ENCODE measurements around the gene RPS6KA2. TPM values are rescaled to one million over a fixed set of nuclear protein-coding genes. Genes with fewer than 3 reads are reported as not detected.

The RPS6KA2 gene
- total RNA-seq, 1 experiment from 2014 or later = 12.3 TPM

- Histone ChIP-seq H2AK5ac (ENCODE audit: insufficient read length, low read length) (no peak overlapping the region), H4K5ac (ENCODE audit: insufficient read length, low read depth, low read length) (no peak overlapping the region), H2BK120ac (ENCODE audit: low read depth, low read length, poor library complexity, severe bottlenecking) (no peak overlapping the region), H3K4me2 (ENCODE audit: insufficient read depth, insufficient read length, low read length) (no peak overlapping the region), H2BK5ac (ENCODE audit: insufficient read length, low read length) (no peak overlapping the region), H3K56ac (ENCODE audit: insufficient read length, low read depth, low read length) (no peak overlapping the region), H3K9ac (ENCODE audit: extremely low read depth, insufficient read length, low read length) (no peak overlapping the region), H3K27ac (ENCODE audit: insufficient read length, low read depth, low read length) (no peak overlapping the region), H2AFZ (ENCODE audit: low read length) (no peak overlapping the region), H3K14ac (ENCODE audit: insufficient read depth, low read length) (no peak overlapping the region; the same call in 1 of the 2 replicates), H3K4ac (ENCODE audit: low read depth, low read length) (no peak overlapping the region), H3K18ac (ENCODE audit: insufficient read length, low read depth, low read length) (no peak overlapping the region), H3K9me3 (ENCODE audit: control insufficient read depth, low read depth, low read length) (no peaks in the 10 kb centered on the region), H4K20me1 (ENCODE audit: control insufficient read depth, insufficient read depth, insufficient read length) (no peaks in the 10 kb centered on the region), H3K23ac (ENCODE audit: insufficient read length, low read depth, low read length) (no peak overlapping the region), H3K79me1 (ENCODE audit: insufficient read depth, low read depth, low read length, poor library complexity, severe bottlenecking) (peaks cover 2% of the 10 kb centered on the region), H3T11ph (ENCODE audit: low read length) (no peak overlapping the region), H4K91ac (ENCODE audit: insufficient read length, low read depth, low read length) (no peak overlapping the region), H2BK20ac (ENCODE audit: low read depth, low read length, poor library complexity, severe bottlenecking) (no peak overlapping the region), H3K79me2 (ENCODE audit: insufficient read depth, low read length) (0 out of 2 replicates have a peak, but pooled peaks cover 2% of the 10 kb centered on the region), H3K4me1 (ENCODE audit: insufficient read depth, low read length) (no peaks in the 10 kb centered on the region), H2BK12ac (ENCODE audit: insufficient read length, low read depth, low read length) (no peak overlapping the region), H2BK15ac (ENCODE audit: low read depth, low read length) (no peak overlapping the region), H3K27me3 (ENCODE audit: insufficient read depth, low read length) (no peaks in the 10 kb centered on the region), H3K23me2 (ENCODE audit: insufficient read length, low read depth, low read length, poor library complexity, severe bottlenecking) (no peaks in the 10 kb centered on the region), H4K8ac (replicated peaks; ENCODE audit: insufficient read length, low read depth, low read length) (no peak overlapping the region)
- Mint-ChIP-seq H3K9me3 (no peaks in the 10 kb centered on the region), H3K27ac (peak overlapping the region in 1 of 3 experiments; percentile 27; a peak in 1 of 7 replicates), H3K36me3 (ENCODE audit: insufficient read depth in 1 of 3, low read depth in 3 of 3) (no peaks in the 10 kb centered on the region), H3K4me1 (peaks cover 21 to 24% of the 10 kb centered on the region in 2 experiments), H3K4me3 (no peak overlapping the region), H3K27me3 (ENCODE audit: low read depth) (no peaks in the 10 kb centered on the region)
- TF ChIP-seq CTCF (conservative IDR thresholded peaks at IDR 0.05) = no peak
- WGBS (ENCODE audit: extremely low coverage, insufficient read length, low lambda C conversion rate) = no CpG with 5 or more reads among the region's 11 CpGs
- DNase-seq = no peak
These were observed 36.0 kb downstream of the RPS6KA2 start for GRCh38 chr6:166591026-166591425.
